OCI-LY7 (cell line): ENCODE results near the gene MYO1C.

ENCODE experiments used
- CTCF ChIP-seq: fragments of 200-600 bp; sonication (generic); conservative IDR thresholded peaks from 2 replicates; pipeline ENCODE4 v1.5.1; 2014; ENCODE audit warnings: mild to moderate bottlenecking, antibody characterized with exemption, low read length, moderate library complexity, mixed read lengths
- EZH2phosphoT487 ChIP-seq: fragments of 200-600 bp; sonication (generic); IDR thresholded peaks from 2 replicates; pipeline ENCODE4 v1.6.1; 2018; ENCODE audit warnings: low read depth, borderline replicate concordance, mild to moderate bottlenecking, mixed run types, antibody characterized with exemption, low read length, moderate library complexity, mixed read lengths

GRCh38 chr17:1491443-1492248 is 840 bp downstream of the MYO1C start:
- TF ChIP-seq CTCF, result no peak
- TF ChIP-seq EZH2phosphoT487, result no peak
